ENCODE measurements around the gene ELFN1. TPM values are rescaled to one million over a fixed set of nuclear protein-coding genes. Genes with fewer than 3 reads are reported as not detected.
A peak's percentile ranks its signal among the peaks of the same experiment; 100 is the strongest.

The ELFN1 gene
- total and polyA plus RNA-seq, 5 donors = 9.1 to 13.7 (median 12.4) TPM

GRCh38 chr7:1725199-1725690, 55.2 kb downstream of the ELFN1 start:
- Histone ChIP-seq H3K4me1 (ENCODE audit: control insufficient read depth, insufficient read depth, low read length) (no peaks in the 10 kb centered on the region), H3K9me3 (ENCODE audit: control insufficient read depth, low read length) (no peaks in the 10 kb centered on the region), H3K27me3 (ENCODE audit: control insufficient read depth, insufficient read depth) (no peaks in the 10 kb centered on the region), H3K27ac (ENCODE audit: low read length) (peak overlapping the region; percentile 6), H3K4me3 (ENCODE audit: low read length) (no peak overlapping the region)
- DNase-seq (peak; percentile 80 to 89 (median 89)), ATAC-seq (peak; percentile 83 to 85)
- intact Hi-C loops (cut with DNase I) = no loop called here
- 44% methylated on average over 22 of the region's 22 CpGs for WGBS

GRCh38 chr7:1725766-1726630, 55.9 kb downstream of the ELFN1 start:
- Histone ChIP-seq H3K27ac (ENCODE audit: low read length) (peak overlapping the region; percentile 69), H3K4me1 (ENCODE audit: control insufficient read depth, insufficient read depth, low read length) (no peaks in the 10 kb centered on the region), H3K9me3 (ENCODE audit: control insufficient read depth, low read length) (no peaks in the 10 kb centered on the region), H3K4me3 (ENCODE audit: low read length) (no peak overlapping the region), H3K27me3 (ENCODE audit: control insufficient read depth, insufficient read depth) (no peaks in the 10 kb centered on the region)
- WGBS = 71% methylated on average over 25 of the region's 25 CpGs
- DNase-seq (peak; percentile 35 to 74 (median 70)), ATAC-seq (peak; percentile 57 to 61)
- intact Hi-C loops (cut with DNase I) = no loop called here

DNA sequence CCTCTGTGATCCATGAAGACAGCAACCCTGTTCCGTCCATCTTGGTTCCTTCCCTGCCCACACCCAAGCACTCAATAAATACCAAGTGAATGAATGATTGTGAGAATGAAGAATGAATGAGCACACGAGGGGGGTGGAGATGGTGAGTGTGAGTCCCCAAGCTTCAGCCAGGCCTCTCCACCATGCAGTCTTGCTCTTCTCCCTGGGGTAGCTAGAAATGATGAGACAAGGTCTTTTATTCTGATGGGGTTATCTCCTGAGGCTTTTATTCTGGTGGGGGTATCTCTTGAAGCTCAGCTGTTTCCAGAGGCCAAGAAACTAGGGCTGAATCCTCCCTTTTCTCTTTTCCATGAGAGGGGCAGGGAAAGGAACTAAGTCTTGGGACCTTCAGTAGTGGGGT, 57.0 kb downstream of the ELFN1 start:
- Histone ChIP-seq H3K27me3 (ENCODE audit: control insufficient read depth, insufficient read depth) (no peaks in the 10 kb centered on the region), H3K27ac (ENCODE audit: low read length) (no peak overlapping the region), H3K9me3 (ENCODE audit: control insufficient read depth, low read length) (no peaks in the 10 kb centered on the region), H3K4me1 (ENCODE audit: control insufficient read depth, insufficient read depth, low read length) (no peaks in the 10 kb centered on the region), H3K4me3 (ENCODE audit: low read length) (no peak overlapping the region)
- 87% methylated on average over 2 of the region's 2 CpGs for WGBS
- ATAC-seq = no peak
- no peak for DNase-seq
- intact Hi-C loops (cut with DNase I) = no loop called here

DNA sequence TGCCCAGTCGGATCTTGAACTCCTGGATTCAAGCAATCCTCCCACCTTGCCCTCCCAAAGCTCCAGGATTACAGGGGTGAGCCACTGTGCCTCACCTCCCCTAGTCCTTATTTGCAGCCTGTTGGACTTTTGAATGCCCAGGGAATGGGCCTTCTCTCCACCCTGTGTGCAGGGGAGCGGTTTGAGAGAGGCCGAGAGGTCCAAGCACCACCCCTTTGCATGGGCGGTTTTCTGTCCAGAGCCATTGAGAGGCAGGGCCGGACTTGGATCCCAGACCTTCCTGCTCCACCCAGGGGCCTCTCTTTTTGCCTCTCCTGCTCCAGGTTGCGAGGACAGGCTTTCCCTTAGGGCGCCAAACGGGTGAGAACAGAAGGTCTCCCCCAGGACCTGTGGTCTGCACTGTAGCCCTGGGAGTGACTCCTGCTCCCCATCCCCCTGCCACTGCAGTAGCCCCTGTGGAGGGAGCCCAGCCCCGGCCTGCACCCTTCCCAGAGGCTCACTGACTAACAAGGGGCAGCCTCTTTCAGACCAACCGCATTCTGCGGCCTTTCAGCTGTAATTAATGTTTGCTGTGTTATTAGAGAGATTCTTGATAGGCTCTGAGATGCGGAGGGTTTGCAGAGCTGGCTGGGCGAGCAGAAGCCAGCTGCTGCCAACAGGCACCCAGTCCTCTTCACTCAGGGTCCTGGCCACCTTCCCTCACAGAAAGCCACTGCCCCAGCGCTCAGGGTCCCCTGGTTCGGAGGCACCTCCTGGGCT, 57.9 kb downstream of the ELFN1 start:
- Histone ChIP-seq H3K27ac (ENCODE audit: low read length) (no peak overlapping the region), H3K4me1 (ENCODE audit: control insufficient read depth, insufficient read depth, low read length) (no peaks in the 10 kb centered on the region), H3K4me3 (ENCODE audit: low read length) (no peak overlapping the region), H3K9me3 (ENCODE audit: control insufficient read depth, low read length) (no peaks in the 10 kb centered on the region), H3K27me3 (ENCODE audit: control insufficient read depth, insufficient read depth) (no peaks in the 10 kb centered on the region)
- intact Hi-C loops (cut with DNase I) = no loop called here
- 82% methylated on average over 15 of the region's 15 CpGs for WGBS
- DNase-seq (peak in 1 of 3 donors; percentile 10), ATAC-seq (no peak)

GRCh38 chr7:1729183-1729582, 59.1 kb downstream of the ELFN1 start:
- Histone ChIP-seq H3K9me3 (ENCODE audit: control insufficient read depth, low read length) (no peaks in the 10 kb centered on the region), H3K4me3 (ENCODE audit: low read length) (no peak overlapping the region), H3K27ac (ENCODE audit: low read length) (no peak overlapping the region), H3K27me3 (ENCODE audit: control insufficient read depth, insufficient read depth) (no peaks in the 10 kb centered on the region), H3K4me1 (ENCODE audit: control insufficient read depth, insufficient read depth, low read length) (no peaks in the 10 kb centered on the region)
- 90% methylated on average over 8 of the region's 8 CpGs for WGBS
- DNase-seq = peak in 2 of 3 donors; percentile 21 to 46
- intact Hi-C loops (cut with DNase I) = no loop called here
- no peak for ATAC-seq

DNA sequence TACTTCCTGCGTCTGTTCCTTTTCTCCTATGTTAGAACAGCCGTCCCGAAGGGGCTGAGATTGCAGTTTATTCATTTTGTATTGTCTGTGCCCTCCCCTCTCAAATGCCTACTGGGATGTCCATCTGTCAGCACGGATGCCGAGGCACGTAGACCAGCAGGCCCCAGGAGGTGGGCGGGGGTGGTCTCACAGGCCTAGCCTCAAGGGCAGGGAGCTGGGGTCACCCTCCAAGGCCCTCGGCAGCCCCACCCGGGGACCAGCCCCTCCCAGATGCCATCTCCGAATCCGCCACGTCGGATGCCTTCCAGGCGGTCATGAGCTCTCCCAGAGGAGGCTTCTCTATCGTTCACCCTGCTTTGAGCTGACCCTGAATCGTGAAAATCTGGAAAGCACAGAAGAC, 59.7 kb downstream of the ELFN1 start:
- no peak overlapping the region for H3K4me3 ChIP-seq (ENCODE audit: low read length)
- H3K27ac ChIP-seq (ENCODE audit: low read length) = no peak overlapping the region
- ATAC-seq = no peak
- 84% methylated on average over 16 of the region's 16 CpGs for WGBS
- no peaks in the 10 kb centered on the region for H3K9me3 ChIP-seq (ENCODE audit: control insufficient read depth, low read length)
- peak; percentile 7 to 47 (median 9) for DNase-seq
- no peaks in the 10 kb centered on the region for H3K27me3 ChIP-seq (ENCODE audit: control insufficient read depth, insufficient read depth)
- no peaks in the 10 kb centered on the region for H3K4me1 ChIP-seq (ENCODE audit: control insufficient read depth, insufficient read depth, low read length)
- intact Hi-C loops (cut with DNase I) = no loop called here

DNA sequence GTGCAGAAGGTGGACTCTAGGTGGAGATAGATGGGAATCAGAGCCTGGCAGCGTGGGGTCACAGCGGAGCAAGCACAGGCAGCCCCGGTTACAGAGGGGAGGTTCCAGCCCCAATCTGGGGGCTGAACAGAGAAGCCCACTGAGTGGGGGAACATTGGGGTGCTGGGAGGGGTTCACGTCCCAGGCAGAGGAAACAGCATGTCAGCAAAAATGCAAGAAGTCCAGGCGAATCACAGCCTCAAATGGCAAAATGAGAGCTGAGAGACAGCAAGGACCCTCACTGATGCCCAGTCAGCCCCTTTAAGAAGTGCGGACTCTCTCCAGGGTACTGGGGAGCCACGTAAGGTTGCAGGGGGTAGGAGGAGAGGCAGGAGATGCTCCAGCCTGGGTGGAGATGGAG, 62.0 kb downstream of the ELFN1 start:
- no peak overlapping the region for H3K27ac ChIP-seq (ENCODE audit: low read length)
- H3K9me3 ChIP-seq (ENCODE audit: control insufficient read depth, low read length) = no peaks in the 10 kb centered on the region
- WGBS = 91% methylated on average over 7 of the region's 7 CpGs
- DNase-seq = peak in 2 of 3 donors; percentile 2 to 18
- no peak overlapping the region for H3K4me3 ChIP-seq (ENCODE audit: low read length)
- ATAC-seq = no peak
- no peaks in the 10 kb centered on the region for H3K4me1 ChIP-seq (ENCODE audit: control insufficient read depth, insufficient read depth, low read length)
- intact Hi-C loops (cut with DNase I) = no loop called here
- no peaks in the 10 kb centered on the region for H3K27me3 ChIP-seq (ENCODE audit: control insufficient read depth, insufficient read depth)

DNA sequence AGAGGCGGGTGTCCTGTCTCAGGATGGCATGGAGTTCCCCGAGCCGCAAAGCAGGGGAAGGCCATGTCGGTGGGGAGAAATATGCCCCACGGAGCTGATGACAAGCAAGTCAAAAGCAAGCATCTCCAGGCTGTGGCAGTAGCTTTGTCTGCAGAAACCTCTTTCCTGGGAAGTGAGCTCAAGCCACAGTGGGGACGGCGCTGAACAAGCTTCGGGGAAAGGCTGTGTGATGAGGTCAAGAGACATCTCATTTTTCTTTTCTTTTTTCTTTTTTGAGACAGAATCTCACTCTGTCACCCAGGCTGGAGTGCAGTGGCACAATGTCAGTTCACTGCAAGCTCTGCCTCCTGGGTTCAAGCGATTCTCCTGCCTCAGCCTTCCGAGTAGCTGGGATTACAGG, 62.6 kb downstream of the ELFN1 start:
- ATAC-seq (no peak), DNase-seq (peak in 2 of 3 donors; percentile 4 to 14)
- intact Hi-C loops (cut with DNase I) = no loop called here
- H3K4me3 ChIP-seq (ENCODE audit: low read length) = no peak overlapping the region
- no peaks in the 10 kb centered on the region for H3K9me3 ChIP-seq (ENCODE audit: control insufficient read depth, low read length)
- WGBS = 79% methylated on average over 10 of the region's 10 CpGs
- H3K27me3 ChIP-seq (ENCODE audit: control insufficient read depth, insufficient read depth) = no peaks in the 10 kb centered on the region
- no peaks in the 10 kb centered on the region for H3K4me1 ChIP-seq (ENCODE audit: control insufficient read depth, insufficient read depth, low read length)
- no peak overlapping the region for H3K27ac ChIP-seq (ENCODE audit: low read length)

GRCh38 chr7:1733206-1733907, 63.3 kb downstream of the ELFN1 start:
- H3K4me3 ChIP-seq (ENCODE audit: low read length) = no peak overlapping the region
- no peaks in the 10 kb centered on the region for H3K9me3 ChIP-seq (ENCODE audit: control insufficient read depth, low read length)
- intact Hi-C loops (cut with DNase I) = no loop called here
- H3K4me1 ChIP-seq (ENCODE audit: control insufficient read depth, insufficient read depth, low read length) = no peaks in the 10 kb centered on the region
- peak; percentile 76 to 80 for ATAC-seq
- DNase-seq = peak; percentile 50 to 78 (median 78)
- no peak overlapping the region for H3K27ac ChIP-seq (ENCODE audit: low read length)
- WGBS = 71% methylated on average over 19 of the region's 19 CpGs
- no peaks in the 10 kb centered on the region for H3K27me3 ChIP-seq (ENCODE audit: control insufficient read depth, insufficient read depth)

DNA sequence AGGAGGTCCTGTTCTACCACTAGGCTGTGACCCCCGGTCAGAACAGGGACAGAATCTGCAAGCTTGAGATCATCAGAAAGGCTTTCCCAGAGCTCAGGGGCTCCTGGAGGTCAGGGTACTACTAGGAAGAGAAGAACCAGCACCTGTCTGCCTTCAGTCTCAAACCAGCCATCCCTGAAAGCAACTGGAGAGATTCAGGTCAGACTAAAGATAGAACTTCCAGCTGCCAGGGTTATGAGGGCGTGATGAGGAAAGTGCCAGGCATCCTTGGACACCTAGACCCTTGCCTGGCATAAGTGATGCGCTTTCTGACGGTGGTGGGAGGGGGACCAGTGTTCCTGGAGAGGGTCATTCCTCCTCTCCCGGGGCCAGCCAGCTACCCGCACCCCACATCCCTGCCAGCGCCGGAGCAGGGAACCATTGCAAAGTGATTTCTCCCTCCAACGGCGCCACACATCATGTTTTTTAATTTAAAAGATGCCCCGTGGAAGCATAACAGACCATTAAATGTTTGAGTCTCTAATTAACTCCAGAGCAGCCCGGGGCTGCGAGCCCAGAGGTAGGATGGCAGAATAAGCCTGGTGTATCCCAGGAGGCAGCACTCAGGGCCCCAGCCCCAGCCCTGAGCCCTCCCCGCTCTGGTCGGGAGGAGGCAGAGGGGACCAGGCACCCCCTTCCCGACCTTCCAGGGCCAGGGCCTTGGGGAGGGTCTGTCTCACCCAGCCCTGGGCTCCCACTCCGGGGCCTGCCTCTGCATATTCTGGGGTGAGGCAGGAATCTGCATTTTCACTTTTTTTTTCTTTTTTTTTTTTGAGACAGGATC, 64.0 kb downstream of the ELFN1 start:
- Histone ChIP-seq H3K4me3 (ENCODE audit: low read length) (no peak overlapping the region), H3K27ac (ENCODE audit: low read length) (no peak overlapping the region), H3K27me3 (ENCODE audit: control insufficient read depth, insufficient read depth) (no peaks in the 10 kb centered on the region), H3K9me3 (ENCODE audit: control insufficient read depth, low read length) (no peaks in the 10 kb centered on the region), H3K4me1 (ENCODE audit: control insufficient read depth, insufficient read depth, low read length) (no peaks in the 10 kb centered on the region)
- WGBS = 88% methylated on average over 17 of the region's 17 CpGs
- intact Hi-C loops (cut with DNase I) = no loop called here
- peak; percentile 4 to 49 (median 29) for DNase-seq
- ATAC-seq = no peak
